GM18508 (cell line): ENCODE results near the gene ZNF132.

ENCODE experiments used
- ATAC-seq: cut with Tn5 transposase; IDR thresholded peaks from one replicate; pipeline ENCODE4 v1.9.1; 2021; ENCODE audit warnings: moderate number of reproducible peaks; ENCODE audit not compliant: insufficient read depth, unreplicated experiment

Gene ZNF132

DNA sequence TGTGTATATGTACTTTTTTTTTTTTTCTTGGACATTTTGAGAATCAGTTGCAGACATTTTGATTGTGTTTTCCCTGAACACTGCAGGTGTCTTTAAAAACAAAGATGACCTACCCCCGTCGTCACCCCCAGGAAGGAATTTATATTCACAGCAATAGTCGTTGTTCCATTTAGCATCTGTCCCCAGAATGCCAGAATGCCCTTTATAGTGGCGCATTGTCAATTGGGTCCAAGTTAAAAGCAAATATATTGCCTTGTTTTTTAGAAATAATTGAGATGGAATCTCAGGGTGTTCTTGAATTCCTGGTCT is 46.3 kb downstream of the ZNF132 start:
- no peak for ATAC-seq

DNA sequence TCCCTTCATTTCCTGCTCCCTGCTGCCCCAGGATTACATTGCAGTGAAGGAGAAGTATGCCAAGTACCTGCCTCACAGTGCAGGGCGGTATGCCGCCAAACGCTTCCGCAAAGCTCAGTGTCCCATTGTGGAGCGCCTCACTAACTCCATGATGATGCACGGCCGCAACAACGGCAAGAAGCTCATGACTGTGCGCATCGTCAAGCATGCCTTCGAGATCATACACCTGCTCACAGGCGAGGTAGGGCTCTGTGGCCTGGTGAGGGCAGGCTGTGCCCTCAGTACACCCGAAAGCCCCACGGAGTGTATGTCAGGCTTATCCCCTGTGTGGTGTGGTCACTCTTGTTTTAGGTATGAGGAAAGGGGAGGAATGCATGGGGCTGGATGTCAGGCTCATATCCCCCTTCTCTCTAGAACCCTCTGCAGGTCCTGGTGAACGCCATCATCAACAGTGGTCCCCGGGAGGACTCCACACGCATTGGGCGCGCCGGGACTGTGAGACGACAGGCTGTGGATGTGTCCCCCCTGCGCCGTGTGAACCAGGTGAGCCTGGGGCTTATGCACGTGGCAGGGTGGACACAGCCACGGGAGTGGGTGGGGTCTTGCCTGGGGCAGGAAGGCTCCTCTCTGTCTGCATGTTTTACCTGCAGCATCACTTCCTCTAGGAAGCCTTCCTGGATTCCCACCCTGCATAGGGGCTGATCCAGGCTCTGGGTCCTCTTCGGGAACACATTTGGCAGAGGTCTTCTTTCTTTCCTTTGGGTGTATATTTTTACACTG is 46.8 kb downstream of the ZNF132 start:
- no peak for ATAC-seq

DNA sequence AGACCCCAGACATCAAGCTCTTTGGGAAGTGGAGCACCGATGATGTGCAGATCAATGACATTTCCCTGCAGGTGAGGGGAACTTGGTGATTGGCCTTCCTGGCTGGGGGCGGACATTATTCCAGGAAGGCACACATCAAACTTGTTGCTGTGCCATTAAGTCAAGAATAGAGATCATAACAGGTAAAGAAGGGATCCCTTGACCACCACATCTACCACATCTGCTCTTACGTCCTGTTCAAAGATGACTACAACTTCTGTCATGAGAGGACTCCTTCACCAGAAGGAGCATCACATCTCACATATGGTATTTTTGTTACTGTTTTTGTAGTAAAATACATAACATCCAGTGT is 51.8 kb downstream of the ZNF132 start:
- ATAC-seq = no peak

DNA sequence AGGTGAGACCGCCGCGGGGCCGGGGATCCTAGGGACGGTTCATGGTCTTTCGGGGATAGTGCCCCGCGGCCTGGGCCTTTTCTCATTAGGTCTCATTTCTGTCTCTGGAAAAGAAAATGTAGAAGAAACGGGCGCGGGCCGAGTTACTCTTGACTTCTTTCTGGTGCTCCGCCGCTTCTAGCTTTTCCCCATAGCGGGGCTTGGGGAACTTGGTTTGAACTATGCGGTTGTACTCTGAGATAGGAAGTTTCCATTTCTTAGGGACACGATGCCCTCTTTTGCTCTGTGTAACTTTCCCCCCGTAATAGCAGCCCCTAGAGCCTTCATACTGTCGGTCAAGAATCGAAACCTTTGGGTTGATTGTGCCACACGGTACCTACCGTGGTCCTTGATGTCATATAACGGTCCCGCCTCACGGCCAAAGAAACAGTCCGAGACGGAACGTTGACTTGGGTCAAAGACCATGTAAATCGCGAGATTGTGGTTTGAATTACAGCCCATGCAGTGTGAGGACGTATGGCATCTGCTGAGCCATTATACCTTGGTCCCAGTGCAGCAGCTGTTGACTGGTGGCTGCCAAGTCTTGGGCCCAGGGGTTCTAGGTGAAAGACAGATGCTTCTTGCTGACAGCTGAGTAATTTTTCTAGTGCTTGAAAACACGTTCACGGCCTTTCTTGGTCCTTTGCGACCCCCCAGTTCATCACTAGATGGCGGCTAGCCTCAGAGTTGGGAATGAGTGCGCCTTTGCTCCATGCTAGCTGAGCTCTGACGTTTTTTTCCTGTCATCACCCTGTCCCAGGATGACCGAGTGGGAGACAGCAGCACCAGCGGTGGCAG is 52.4 kb downstream of the ZNF132 start:
- ATAC-seq = no peak

DNA sequence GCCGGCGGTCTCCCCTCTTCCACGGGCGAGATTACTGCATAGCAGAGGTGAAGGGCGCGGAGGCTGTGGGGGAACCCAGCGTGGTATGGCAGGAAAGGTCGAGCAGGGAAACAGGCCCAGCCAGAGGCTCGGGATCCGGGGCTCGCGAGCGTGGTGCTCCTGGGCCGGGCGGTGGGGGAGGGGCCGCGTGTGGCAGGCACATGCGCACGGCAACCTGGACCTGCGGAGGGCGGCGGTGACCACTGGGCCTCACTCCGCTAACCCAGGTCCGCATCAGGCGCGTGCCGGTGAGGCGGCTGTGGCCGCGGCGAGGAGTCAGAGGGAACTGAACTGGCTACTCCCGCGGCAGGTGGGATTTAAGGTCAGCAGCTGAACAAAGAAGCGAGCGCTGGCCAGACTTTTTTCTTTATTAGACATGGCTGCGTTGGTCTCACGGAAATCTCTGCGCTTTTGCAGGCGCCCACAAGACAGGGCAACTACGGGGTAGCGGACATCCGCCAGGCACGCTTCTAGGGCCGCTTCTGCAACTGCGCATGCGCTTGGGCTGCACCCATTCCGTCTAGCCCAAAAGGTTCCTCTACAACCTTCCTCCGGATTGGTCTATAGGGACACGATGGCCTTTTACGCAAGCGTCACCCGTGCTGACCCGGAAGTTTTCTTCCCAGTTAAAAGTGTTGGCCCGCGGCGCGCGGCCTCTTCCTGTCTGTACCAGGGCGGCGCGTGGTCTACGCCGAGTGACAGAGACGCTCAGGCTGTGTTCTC is 53.2 kb downstream of the ZNF132 start, which contains the start of gene RPS5:
Gene RPS5 (plus strand): TSS at position 694 of the 762 bp plus-strand sequence. CDS start 869 bp downstream, outside the sequence.
- peak; percentile 75 for ATAC-seq

DNA sequence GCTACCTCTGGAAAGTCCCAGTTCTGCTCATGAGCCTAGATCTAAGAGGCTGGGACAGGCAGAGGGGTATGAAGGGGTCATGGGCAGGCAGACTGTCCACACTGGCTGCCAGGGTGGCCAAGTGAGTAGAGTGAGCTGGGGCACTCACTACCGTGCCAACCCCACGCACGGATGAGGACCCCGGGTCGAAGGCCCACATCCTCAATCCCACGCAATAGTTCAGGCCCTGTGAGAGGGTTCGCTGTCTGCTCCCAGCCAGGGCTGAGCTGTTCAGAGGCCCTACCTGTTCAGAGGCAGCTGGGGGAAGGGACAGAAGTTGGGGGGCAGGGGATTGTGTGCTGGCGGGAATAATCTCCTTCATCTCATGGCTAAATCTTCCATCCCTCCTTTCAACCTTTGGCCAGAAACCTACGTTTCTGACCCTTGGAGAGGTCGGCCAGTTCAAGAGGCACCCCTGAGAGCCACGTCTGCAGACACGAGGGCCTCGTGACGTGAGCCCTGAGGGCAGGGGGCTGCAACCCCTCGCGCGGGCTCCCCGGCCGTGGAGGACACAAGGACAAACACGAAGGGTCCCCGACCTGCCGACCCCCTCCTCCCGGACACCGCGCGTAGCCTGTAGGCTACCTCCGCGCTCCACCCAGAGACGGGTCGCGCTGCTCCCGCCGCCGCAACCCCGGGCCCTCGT is 53.9 kb downstream of the ZNF132 start:
- ATAC-seq = no peak

DNA sequence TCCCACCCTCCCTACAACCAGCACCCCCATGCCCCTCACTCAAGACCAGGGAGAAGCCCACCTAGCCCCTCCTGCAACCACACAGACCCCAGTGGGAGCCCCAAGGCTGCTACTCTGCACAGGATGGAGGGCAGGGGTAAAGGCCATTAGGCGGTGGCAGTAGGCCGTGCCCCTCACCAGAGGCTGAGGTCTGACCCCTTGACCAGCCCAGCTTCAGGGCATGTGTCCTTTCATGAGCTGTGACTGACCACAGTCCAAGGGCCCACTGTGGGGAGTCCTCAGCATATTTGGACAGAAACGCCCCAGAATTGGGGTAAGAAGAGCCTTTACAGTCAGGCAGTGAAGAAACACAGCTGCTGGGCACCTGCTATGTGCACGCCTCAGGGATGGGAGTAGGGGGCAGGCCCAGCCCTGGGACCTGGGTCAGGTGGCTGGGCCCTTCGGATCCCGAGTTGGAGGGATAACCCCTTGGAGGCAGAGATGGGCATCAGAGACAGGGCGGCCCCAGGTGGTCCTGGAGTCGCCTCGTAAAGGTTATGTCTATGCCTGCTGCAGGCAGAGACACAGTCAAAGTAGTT is 54.6 kb downstream of the ZNF132 start:
- ATAC-seq = no peak

DNA sequence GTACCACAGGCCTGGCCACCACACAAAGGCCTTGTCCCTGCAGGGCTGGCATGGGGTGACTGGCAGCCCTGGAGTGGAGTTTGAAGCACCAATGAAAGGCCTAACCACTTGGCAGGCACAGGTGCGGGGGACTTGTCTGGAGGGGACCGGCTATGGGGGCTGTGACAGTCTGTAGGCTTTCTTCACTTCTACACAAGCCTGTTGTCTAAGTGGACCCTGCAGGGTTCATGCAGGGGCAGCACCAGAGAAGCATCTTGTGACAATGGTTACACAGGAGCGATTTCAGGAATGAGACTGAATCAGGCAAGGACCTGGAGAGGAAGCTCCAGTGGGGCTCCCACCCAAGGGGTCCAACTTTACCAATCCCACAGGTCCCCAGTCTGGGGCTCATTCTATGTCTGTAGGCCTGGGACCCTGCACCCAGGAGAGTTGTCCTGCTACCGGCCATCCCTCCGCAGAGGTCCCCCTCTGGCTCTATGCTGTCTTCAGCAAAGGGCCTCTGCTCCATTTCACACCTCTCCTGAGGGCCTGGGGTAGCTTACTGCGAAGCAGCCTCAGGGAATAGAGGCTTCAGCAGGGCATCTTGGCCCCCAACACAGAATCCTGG is 56.9 kb downstream of the ZNF132 start:
- ATAC-seq = no peak
